Measurements from ENCODE around the gene RCBTB1. TPM values are rescaled to one million over a fixed set of nuclear protein-coding genes. Genes with fewer than 3 reads are reported as not detected.
"Not testable (repeated sequence)": the region's sequence is repeated elsewhere in the genome, so short reads cannot be mapped to it uniquely, and the experiment has no call there.

The RCBTB1 gene
- 18.9 TPM for total RNA-seq

DNA sequence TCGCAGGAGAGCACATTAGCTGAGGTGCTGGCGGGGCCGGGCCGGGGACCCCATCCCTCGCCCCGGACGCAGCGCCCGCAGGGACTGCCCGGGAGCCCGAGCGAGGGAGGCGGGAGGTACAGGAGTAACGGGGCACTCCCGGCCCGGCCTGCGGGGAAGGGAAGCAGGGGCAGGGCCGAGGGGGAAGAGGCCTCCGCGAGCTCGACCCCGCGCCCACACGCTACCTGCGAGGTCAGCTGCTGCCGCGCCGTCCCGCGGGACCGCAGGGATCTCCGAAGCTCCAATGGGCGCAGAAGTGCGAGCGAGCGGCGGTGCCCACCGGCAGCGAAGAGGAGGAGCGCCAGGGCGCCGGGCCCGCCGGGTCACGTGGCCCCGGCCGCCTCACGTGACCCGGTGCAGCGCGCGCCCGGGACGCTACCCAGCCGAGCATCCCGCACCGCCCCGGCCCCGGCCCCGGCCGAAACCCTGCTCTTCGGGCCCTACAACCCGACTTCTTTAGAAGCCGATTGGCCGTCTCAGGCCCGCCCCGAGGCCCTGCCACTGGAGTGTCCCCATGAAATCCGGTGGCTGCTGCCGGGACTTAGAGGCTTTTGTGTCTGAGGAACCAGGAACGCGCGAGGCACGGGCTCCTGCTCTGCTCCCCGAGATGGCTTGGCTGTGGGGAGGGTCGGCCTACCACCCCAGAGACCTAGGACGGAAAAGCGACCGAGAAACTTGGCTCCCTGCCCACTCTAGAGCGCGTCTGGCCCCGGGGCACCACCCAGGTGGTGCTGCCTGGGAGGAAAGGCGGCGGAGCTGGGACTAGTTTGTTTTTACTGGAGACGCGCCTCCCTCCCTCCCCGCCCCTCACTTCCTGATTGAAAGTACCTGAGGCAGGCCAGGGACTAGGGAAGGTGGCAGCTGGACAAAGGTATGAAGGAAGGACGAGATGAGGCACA, at the start of gene RCBTB1:
RCBTB1 (minus strand) TSS at position 339 of the 938 bp plus-strand sequence. CDS start 18,279 bp downstream, outside the sequence.
- peak; percentile 79 for DNase-seq (ENCODE audit: low spot score)
- intact Hi-C loops (cut with DNase I), result no loop called here
- peak; percentile 97 for ATAC-seq

GRCh38 chr13:49633710-49634109, 48.4 kb upstream of the RCBTB1 start:
- intact Hi-C loops (cut with DNase I), result no loop called here
- ATAC-seq, result no peak
- DNase-seq (ENCODE audit: low spot score), result no peak

GRCh38 chr13:49632156-49632555, 46.8 kb upstream of the RCBTB1 start:
- ATAC-seq (no peak), DNase-seq (ENCODE audit: low spot score) (no peak)
- intact Hi-C loops (cut with DNase I), result no loop called here

- intact Hi-C loops (cut with DNase I), result no loop called here
- DNase-seq (ENCODE audit: low spot score) (no peak), ATAC-seq (no peak)
These were observed 45.2 kb upstream of the RCBTB1 start for GRCh38 chr13:49630580-49630979.

- no peak for DNase-seq (ENCODE audit: low spot score)
- ATAC-seq, result no peak
- intact Hi-C loops (cut with DNase I), result no loop called here
These were observed 44.6 kb upstream of the RCBTB1 start for GRCh38 chr13:49629947-49630346.

DNA sequence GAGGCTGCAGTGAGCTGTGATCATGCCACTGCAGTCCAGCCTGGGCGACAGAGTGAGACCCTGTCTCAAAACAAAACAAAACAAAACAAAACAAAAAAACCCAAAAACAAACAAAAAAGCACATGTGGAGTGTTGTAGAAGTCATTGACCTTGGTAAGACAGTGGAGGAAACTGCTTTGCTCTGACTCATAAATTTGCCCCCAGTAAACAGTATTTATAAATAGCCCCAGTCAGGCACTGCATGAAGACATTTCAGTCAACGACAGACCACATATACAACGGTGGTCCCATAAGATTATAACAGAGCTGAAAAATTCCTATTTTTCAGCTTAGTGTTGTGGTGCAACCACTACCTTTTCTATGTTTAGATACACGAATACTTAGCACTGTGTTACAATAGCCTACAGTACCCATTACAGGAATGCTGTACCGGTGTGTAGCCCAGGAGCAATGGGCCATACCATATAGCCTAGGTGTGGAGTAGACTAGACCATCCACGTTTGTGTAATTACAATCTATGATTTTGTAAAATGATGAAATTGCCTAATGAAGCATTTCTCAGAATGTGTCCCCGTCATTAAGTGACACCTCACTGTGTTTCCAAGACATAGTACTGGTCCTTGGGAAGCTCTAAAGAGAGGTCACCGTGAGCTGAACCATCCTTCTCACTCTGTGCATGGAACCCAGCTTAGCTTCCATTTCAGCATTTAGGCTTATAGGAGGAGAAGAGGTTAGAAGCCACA, 44.0 kb upstream of the RCBTB1 start:
- ATAC-seq (no peak), DNase-seq (ENCODE audit: low spot score) (no peak)
- intact Hi-C loops (cut with DNase I), result no loop called here

GRCh38 chr13:49627831-49628652, 42.7 kb upstream of the RCBTB1 start, which contains the start of gene ARL11:
Gene ARL11, plus strand, starts transcription at chr13:49628507. Its CDS starts 1,941 bp downstream, at chr13:49630448.
- ATAC-seq (peak; percentile 79), DNase-seq (ENCODE audit: low spot score) (peak; percentile 77)
- intact Hi-C loops (cut with DNase I), result no loop called here

DNA sequence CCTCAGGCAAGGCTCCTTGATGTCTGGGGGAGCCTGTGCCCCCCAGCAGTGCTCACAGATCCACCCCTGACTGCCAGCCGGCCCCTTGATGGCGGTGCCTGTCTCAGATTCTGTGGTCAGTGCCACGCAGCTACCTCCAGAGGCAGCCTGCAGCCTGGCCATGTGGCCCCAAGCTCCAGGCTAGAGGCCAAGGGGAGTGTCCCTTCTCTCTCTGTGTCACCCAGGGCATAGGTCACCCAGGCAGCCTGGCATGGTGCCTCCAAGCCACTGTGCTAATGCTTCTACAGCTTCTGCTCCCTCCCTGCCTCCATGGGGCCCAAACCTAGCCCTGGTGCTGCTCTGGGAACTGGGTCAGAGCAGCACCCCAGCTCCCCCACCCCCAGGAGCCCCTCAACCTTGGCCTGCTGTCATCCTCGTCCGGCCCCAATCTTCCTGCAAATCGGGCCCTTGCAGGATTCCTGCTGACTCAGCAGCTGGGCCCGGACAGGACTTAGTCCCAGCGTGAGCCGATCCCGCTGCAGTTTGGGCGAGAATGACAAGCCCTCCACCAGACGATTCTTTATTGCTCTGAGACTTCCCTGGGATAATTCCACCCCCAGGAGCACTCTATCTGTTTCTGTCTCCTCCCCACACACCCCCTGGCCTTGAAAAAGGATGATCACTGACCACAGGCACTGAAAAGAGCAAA, 40.2 kb upstream of the RCBTB1 start:
- intact Hi-C loops (cut with DNase I), result no loop called here
- ATAC-seq, result peak; percentile 66
- DNase-seq (ENCODE audit: low spot score), result peak; percentile 68

DNA sequence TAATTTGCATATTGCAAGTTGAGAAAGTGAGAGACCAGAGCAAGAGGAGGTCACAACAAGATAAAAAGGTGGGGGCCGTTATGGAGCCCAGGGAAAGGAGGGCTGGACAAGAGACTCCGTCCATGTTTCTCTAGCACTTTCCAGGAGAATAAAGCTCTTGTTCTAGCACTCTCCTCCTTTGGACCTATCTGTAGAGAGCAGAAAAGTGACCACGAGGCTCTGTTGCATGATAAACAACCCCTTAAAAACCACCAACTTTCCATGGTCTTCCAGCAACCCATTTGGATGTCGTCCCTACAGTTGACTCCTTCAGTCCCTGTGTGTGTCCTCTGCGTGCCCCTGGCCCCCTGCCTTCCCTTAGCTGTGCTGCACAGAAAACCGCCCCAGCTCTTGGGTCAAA, 38.9 kb upstream of the RCBTB1 start:
- DNase-seq (ENCODE audit: low spot score) (no peak), ATAC-seq (no peak)
- intact Hi-C loops (cut with DNase I), result no loop called here

- ATAC-seq (no peak), DNase-seq (ENCODE audit: low spot score) (no peak)
- intact Hi-C loops (cut with DNase I), result no loop called here
These were observed 37.0 kb upstream of the RCBTB1 start for GRCh38 chr13:49622174-49622946.

- intact Hi-C loops (cut with DNase I), result no loop called here
- ATAC-seq (peak; percentile 30), DNase-seq (ENCODE audit: low spot score) (no peak)
These were observed 34.8 kb upstream of the RCBTB1 start for GRCh38 chr13:49620170-49620621.

- intact Hi-C loops (cut with DNase I), result no loop called here
- ATAC-seq, result no peak
- no peak for DNase-seq (ENCODE audit: low spot score)
These were observed 31.3 kb upstream of the RCBTB1 start for GRCh38 chr13:49616676-49617065.

- DNase-seq (ENCODE audit: low spot score), result no peak
- ATAC-seq, result no peak
- intact Hi-C loops (cut with DNase I), result no loop called here
These were observed 30.7 kb upstream of the RCBTB1 start for GRCh38 chr13:49615836-49616675.

- intact Hi-C loops (cut with DNase I); DNase-seq (ENCODE audit: low spot score); ATAC-seq: not testable (repeated sequence)
These were observed 26.7 kb upstream of the RCBTB1 start for GRCh38 chr13:49612042-49612441.

GRCh38 chr13:49610176-49610575, 24.8 kb upstream of the RCBTB1 start:
- no peak for DNase-seq (ENCODE audit: low spot score)
- no peak for ATAC-seq
- intact Hi-C loops (cut with DNase I), result no loop called here

DNA sequence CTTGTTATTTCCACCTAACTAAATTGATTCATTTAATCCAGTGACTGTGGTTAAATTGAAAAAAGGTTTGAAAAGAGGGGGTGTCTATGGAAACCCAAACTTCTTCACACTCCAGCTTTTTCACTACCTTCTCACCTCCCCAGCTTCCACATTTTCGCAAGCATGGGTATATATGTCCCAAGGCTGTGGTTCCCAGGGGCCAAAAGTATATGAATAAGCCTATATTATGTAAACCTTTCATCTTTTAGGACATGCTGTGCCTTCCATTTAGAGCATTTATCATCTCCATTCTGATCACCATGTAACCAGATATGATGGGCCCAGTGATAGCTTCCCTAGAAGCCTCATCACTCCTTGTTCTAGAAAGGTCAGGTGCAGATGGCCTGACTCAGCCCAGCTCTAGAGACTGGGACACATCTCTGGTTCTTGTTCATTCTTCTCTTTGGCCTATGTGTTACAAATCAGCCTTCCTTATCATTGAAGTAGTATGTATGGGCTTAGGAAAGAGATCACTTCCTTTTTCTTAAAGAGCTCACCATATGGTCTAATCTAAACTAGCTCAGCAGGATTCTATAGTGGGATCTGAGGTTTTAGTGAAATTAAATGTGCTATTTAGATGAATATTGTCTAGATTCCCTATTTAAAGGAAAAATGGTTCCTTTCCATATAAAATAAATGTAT, 23.4 kb upstream of the RCBTB1 start:
- intact Hi-C loops (cut with DNase I), result loop anchor here (10.0 kb wide), 1 partner anchor 304 kb away; no protein-coding TSS in a partner anchor
- no peak for DNase-seq (ENCODE audit: low spot score)
- ATAC-seq, result no peak
